Muscle of arm (tissue), 12 donors: ENCODE data around the gene GUCA2B. TPM values are rescaled to one million over a fixed set of nuclear protein-coding genes. Genes with fewer than 3 reads are reported as not detected.

Experiments
- DNase-seq: peaks from one replicate; pipeline ENCODE4 v3.0.0-alpha.2; 2013
- polyA plus RNA-seq, 12 donors: library from polyadenylated mRNA; unstranded; fragments of 120-200 nt; gene quantifications; one replicate each; pipeline ENCODE4 v1.2.1, GENCODE V29; 2013; ENCODE audit not compliant: insufficient read length in 12 of 12

GUCA2B gene
- polyA plus RNA-seq, 12 donors = not detected

GRCh38 chr1:42142894-42143675 lies 10.1 kb upstream of the GUCA2B start:
- DNase-seq = no peak

- no peak for DNase-seq
Measured at GRCh38 chr1:42143896-42144710, 9.1 kb upstream of the GUCA2B start.

GRCh38 chr1:42144711-42145388 lies 8.4 kb upstream of the GUCA2B start:
- no peak for DNase-seq

GRCh38 chr1:42145389-42145716 lies 7.9 kb upstream of the GUCA2B start:
- DNase-seq = no peak

GRCh38 chr1:42145764-42146625 lies 7.2 kb upstream of the GUCA2B start:
- no peak for DNase-seq

GRCh38 chr1:42146626-42147320 lies 6.4 kb upstream of the GUCA2B start:
- no peak for DNase-seq

GRCh38 chr1:42148166-42148565 lies 5.0 kb upstream of the GUCA2B start:
- DNase-seq = no peak

- DNase-seq = no peak
Measured at GRCh38 chr1:42150651-42151050, 2.6 kb upstream of the GUCA2B start.

GRCh38 chr1:42152119-42152518 lies 1.1 kb upstream of the GUCA2B start:
- no peak for DNase-seq

GRCh38 chr1:42153624-42154023 lies 414 bp downstream of the GUCA2B start:
- DNase-seq = no peak

- DNase-seq = no peak
Measured at GRCh38 chr1:42154685-42155084, 1.5 kb downstream of the GUCA2B start.

GRCh38 chr1:42155362-42155761 lies 2.2 kb downstream of the GUCA2B start:
- no peak for DNase-seq

GRCh38 chr1:42157667-42158066 lies 4.5 kb downstream of the GUCA2B start:
- no peak for DNase-seq

- DNase-seq = no peak
Measured at GRCh38 chr1:42158189-42158588, 5.0 kb downstream of the GUCA2B start.

GRCh38 chr1:42162181-42162580 lies 9.0 kb downstream of the GUCA2B start:
- no peak for DNase-seq

- DNase-seq = no peak
Measured at GRCh38 chr1:42163114-42163513, 9.9 kb downstream of the GUCA2B start.

GRCh38 chr1:42163536-42164503 lies 10.6 kb downstream of the GUCA2B start:
- DNase-seq = no peak

- no peak for DNase-seq
Measured at GRCh38 chr1:42164551-42165420, 11.6 kb downstream of the GUCA2B start, which contains the start of gene GUCA2A. Gene GUCA2A, minus strand, starts transcription at chr1:42164745. Its CDS starts 33 bp downstream, at chr1:42164712.
